ENCODE data around the gene GATB.

- TF ChIP-seq, protein P1, sequence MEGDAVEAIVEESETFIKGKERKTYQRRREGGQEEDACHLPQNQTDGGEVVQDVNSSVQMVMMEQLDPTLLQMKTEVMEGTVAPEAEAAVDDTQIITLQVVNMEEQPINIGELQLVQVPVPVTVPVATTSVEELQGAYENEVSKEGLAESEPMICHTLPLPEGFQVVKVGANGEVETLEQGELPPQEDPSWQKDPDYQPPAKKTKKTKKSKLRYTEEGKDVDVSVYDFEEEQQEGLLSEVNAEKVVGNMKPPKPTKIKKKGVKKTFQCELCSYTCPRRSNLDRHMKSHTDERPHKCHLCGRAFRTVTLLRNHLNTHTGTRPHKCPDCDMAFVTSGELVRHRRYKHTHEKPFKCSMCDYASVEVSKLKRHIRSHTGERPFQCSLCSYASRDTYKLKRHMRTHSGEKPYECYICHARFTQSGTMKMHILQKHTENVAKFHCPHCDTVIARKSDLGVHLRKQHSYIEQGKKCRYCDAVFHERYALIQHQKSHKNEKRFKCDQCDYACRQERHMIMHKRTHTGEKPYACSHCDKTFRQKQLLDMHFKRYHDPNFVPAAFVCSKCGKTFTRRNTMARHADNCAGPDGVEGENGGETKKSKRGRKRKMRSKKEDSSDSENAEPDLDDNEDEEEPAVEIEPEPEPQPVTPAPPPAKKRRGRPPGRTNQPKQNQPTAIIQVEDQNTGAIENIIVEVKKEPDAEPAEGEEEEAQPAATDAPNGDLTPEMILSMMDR (conservative IDR thresholded peaks at IDR 0.05 in 1 of 2, IDR thresholded peaks at IDR 0.05 in 1 of 2; ENCODE audit: low read depth in 1 of 2, low read length in 2 of 2), result no peak
- no peak for TF ChIP-seq EZH2 (IDR thresholded peaks at IDR 0.05; ENCODE audit: low read length, missing control alignments)
Measured at GRCh38 chr4:151628001-151628608, 132.7 kb downstream of the GATB start.

Measured in fibroblast of lung (primary cell).